Breast epithelium (tissue), 3 donors: ENCODE results near the gene REL.

Experiments
- CTCF ChIP-seq, 3 donors: fragments of 450-650 bp; IDR thresholded peaks; one replicate each; pipeline ENCODE4 v1.5.1; 2016 to 2017; ENCODE audit warnings: antibody characterized with exemption in 3 of 3, mild to moderate bottlenecking in 3 of 3, moderate library complexity in 3 of 3
- POLR2A ChIP-seq: fragments of 450-650 bp; IDR thresholded peaks from one replicate; pipeline ENCODE4 v1.6.1; 2016; ENCODE audit warnings: antibody characterized with exemption, mild to moderate bottlenecking, moderate library complexity

GRCh38 chr2:60947056-60947455, 65.7 kb downstream of the REL start:
- TF ChIP-seq CTCF (IDR thresholded peaks at IDR 0.05) (no peak), POLR2A (no peak)
